Tibial nerve (tissue), 3 donors: Measurements from ENCODE around the gene TTC3.

Experiments used
- CTCF ChIP-seq, 5 experiments: fragments of 200-600 bp in 3 of 5; fragments of 450-650 bp in 2 of 5; sonication (generic) in 3 of 5; IDR thresholded peaks; one replicate each; pipeline ENCODE4 v1.5.1; 2016 to 2019; ENCODE audit warnings: antibody characterized with exemption in 5 of 5, mild to moderate bottlenecking in 3 of 5, moderate library complexity in 2 of 5
- POLR2A ChIP-seq, 2 donors: fragments of 450-650 bp; IDR thresholded peaks; one replicate each; pipeline ENCODE4 v1.6.1; 2017; ENCODE audit warnings: antibody characterized with exemption in 2 of 2, mild to moderate bottlenecking in 2 of 2, moderate library complexity in 2 of 2

DNA sequence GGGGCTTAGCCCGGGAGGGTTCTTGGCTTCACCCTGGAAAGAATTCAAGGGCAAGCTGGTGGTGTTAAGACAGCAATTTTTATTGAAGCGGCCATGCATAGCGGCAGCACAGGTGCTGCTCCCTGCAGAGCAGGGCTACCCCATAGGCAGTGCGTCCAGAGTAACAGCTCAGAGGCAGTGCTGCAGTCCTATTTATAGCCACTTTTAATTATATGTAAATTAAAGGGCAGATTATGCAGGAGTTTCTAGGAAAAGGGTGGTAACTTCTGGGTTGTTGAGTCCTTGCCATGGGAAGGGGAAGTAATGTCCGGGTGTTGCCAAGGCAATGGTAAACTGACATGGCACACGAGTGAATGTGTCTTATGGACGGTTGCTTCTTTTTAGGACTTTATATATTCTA is 137.1 kb downstream of the TTC3 start:
- TF ChIP-seq CTCF (IDR thresholded peaks at IDR 0.05) (no peak), POLR2A (IDR thresholded peaks at IDR 0.05) (no peak)
